Vagina (tissue), 2 donors: ENCODE data around the gene RNF223. TPM values are rescaled to one million over a fixed set of nuclear protein-coding genes. Genes with fewer than 3 reads are reported as not detected.

Experiments used
- DNase-seq, 2 donors: peaks; one replicate each; pipeline ENCODE4 v3.0.0-alpha.2; 2017; ENCODE audit errors: extremely low spot score in 2 of 2
- H3K27ac ChIP-seq: fragments of 200-600 bp; sonication (generic); one replicate; pipeline ENCODE4 v1.5.1; 2019
- H3K27me3 ChIP-seq: fragments of 200-600 bp; sonication (generic); one replicate; pipeline ENCODE4 v1.5.1; 2019
- H3K36me3 ChIP-seq, 2 donors: fragments of 200-600 bp; sonication (generic); one replicate each; pipeline ENCODE4 v1.5.1; 2017 to 2019
- H3K4me1 ChIP-seq: fragments of 200-600 bp; sonication (generic); one replicate; pipeline ENCODE4 v1.5.1; 2019
- H3K4me3 ChIP-seq, 2 donors: fragments of 200-600 bp; sonication (generic); 1 replicate in 1 of 2; 2 replicates in 1 of 2; pipeline ENCODE4 v1.5.1; 2016 to 2019
- H3K9me3 ChIP-seq: fragments of 200-600 bp; sonication (generic); one replicate; pipeline ENCODE4 v1.5.1; 2019
- POLR2A ChIP-seq, 2 donors: fragments of 450-650 bp; IDR thresholded peaks; one replicate each; pipeline ENCODE4 v1.6.1; 2017; ENCODE audit warnings: antibody characterized with exemption in 2 of 2, mild to moderate bottlenecking in 2 of 2, moderate library complexity in 2 of 2
- POLR2AphosphoS5 ChIP-seq, 2 donors: sonication (generic); formaldehyde crosslinking; IDR thresholded peaks; one replicate each; pipeline ENCODE4 v1.9.0; 2017; ENCODE audit warnings: antibody characterized with exemption in 2 of 2, mild to moderate bottlenecking in 2 of 2, low read depth in 1 of 2; ENCODE audit not compliant: insufficient read depth in 1 of 2
- intact Hi-C: fragments of 100-400 bp; cut with DNase I; formaldehyde crosslinking; loops from one replicate; pipeline ENCODE4 v1.15.1; 2023
- total RNA-seq: library from RNA; depleted of rRNA; stranded (reverse); fragments of >200 nt; gene quantifications from one replicate; pipeline ENCODE4 v1.2.3, GENCODE V29; 2016
- TF ChIP-seq, protein P1 (sequence below), 3 experiments: fragments of 450-650 bp in 2 of 3; fragments of 200-600 bp in 1 of 3; sonication (generic) in 1 of 3; IDR thresholded peaks; one replicate each; pipeline ENCODE4 v1.5.1; 2017 to 2019; ENCODE audit warnings: antibody characterized with exemption in 3 of 3, mild to moderate bottlenecking in 2 of 3, moderate library complexity in 2 of 3

Gene RNF223
- total RNA-seq, 1 donor from 2014 or later, result 4.9 TPM

GRCh38 chr1:1092149-1092855, 18.2 kb upstream of the RNF223 start:
- H3K27ac ChIP-seq, result no peak overlapping the region
- H3K27me3 ChIP-seq, result no peaks in the 10 kb centered on the region
- H3K4me3 ChIP-seq, result no peak overlapping the region
- intact Hi-C loops, result no loop called here
- no peaks in the 10 kb centered on the region for H3K9me3 ChIP-seq
- no peaks in the 10 kb centered on the region for H3K4me1 ChIP-seq
- TF ChIP-seq POLR2A (IDR thresholded peaks at IDR 0.05), result no peak
- TF ChIP-seq, protein P1, sequence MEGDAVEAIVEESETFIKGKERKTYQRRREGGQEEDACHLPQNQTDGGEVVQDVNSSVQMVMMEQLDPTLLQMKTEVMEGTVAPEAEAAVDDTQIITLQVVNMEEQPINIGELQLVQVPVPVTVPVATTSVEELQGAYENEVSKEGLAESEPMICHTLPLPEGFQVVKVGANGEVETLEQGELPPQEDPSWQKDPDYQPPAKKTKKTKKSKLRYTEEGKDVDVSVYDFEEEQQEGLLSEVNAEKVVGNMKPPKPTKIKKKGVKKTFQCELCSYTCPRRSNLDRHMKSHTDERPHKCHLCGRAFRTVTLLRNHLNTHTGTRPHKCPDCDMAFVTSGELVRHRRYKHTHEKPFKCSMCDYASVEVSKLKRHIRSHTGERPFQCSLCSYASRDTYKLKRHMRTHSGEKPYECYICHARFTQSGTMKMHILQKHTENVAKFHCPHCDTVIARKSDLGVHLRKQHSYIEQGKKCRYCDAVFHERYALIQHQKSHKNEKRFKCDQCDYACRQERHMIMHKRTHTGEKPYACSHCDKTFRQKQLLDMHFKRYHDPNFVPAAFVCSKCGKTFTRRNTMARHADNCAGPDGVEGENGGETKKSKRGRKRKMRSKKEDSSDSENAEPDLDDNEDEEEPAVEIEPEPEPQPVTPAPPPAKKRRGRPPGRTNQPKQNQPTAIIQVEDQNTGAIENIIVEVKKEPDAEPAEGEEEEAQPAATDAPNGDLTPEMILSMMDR (IDR thresholded peaks at IDR 0.05), result no peak
- no peak for TF ChIP-seq POLR2AphosphoS5 (IDR thresholded peaks at IDR 0.05; ENCODE audit: insufficient read depth in 1 of 2, low read depth in 1 of 2)
- no peaks in the 10 kb centered on the region for H3K36me3 ChIP-seq
- no peak for DNase-seq

- Histone ChIP-seq H3K27ac (no peak overlapping the region), H3K4me1 (no peaks in the 10 kb centered on the region), H3K4me3 (no peak overlapping the region), H3K36me3 (no peaks in the 10 kb centered on the region), H3K9me3 (no peaks in the 10 kb centered on the region), H3K27me3 (no peaks in the 10 kb centered on the region)
- no peak for DNase-seq
- intact Hi-C loops, result no loop called here
- TF ChIP-seq POLR2AphosphoS5 (IDR thresholded peaks at IDR 0.05; ENCODE audit: insufficient read depth in 1 of 2, low read depth in 1 of 2) (no peak), POLR2A (IDR thresholded peaks at IDR 0.05) (no peak)
- TF ChIP-seq, protein P1 (IDR thresholded peaks at IDR 0.05), result no peak
Measured at GRCh38 chr1:1091344-1092148, 17.4 kb upstream of the RNF223 start.

DNA sequence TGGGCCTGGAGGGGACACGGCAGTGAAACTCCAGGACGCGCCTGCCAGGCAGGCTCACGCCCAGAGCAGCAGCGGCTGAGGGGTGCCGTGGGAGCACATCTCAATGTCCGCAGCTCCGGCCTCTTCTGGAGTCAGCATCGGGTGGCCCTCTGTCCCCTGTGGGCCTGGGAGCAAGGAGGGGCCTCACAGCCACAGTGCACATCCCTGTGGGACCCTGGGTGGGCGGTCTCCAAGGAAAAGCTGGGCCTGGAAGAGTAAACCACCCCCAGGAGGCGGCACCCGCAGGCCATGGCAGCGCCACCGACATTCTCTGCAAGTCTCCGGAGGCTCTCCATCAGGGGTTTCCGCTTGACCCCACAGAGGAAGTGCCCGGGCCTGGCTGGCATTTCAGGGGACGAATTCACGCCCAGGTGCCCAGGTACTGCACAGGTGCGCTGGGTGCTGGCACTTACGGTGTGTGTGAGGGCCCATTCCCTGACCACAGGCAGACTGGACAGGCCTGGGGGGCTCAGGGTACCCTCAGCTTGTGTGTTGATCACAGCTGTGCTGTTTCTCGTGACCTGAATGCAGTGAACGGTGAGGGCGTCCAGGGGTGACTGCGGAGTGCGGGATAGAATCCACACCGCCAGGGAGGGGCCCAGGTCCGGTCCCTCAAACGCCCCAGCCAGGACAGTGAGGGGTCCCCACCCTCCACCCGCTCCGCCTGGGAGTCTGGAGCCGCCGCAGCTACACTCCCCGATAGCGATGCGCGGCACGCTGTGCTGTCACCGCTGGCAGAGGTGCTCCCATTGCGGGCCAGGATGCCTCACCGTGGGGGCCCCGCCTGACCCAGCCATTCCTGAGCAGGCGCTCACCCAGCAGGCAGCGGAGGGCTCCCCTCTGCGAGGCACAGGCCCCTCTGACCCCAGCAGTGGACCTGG, 16.6 kb upstream of the RNF223 start:
- DNase-seq, result no peak
- Histone ChIP-seq H3K27ac (no peak overlapping the region), H3K4me3 (no peak overlapping the region), H3K27me3 (no peaks in the 10 kb centered on the region), H3K9me3 (no peaks in the 10 kb centered on the region), H3K36me3 (no peaks in the 10 kb centered on the region), H3K4me1 (no peaks in the 10 kb centered on the region)
- intact Hi-C loops, result no loop called here
- no peak for TF ChIP-seq POLR2AphosphoS5 (IDR thresholded peaks at IDR 0.05; ENCODE audit: insufficient read depth in 1 of 2, low read depth in 1 of 2)
- TF ChIP-seq, protein P1 (IDR thresholded peaks at IDR 0.05), result no peak
- no peak for TF ChIP-seq POLR2A (IDR thresholded peaks at IDR 0.05)

DNA sequence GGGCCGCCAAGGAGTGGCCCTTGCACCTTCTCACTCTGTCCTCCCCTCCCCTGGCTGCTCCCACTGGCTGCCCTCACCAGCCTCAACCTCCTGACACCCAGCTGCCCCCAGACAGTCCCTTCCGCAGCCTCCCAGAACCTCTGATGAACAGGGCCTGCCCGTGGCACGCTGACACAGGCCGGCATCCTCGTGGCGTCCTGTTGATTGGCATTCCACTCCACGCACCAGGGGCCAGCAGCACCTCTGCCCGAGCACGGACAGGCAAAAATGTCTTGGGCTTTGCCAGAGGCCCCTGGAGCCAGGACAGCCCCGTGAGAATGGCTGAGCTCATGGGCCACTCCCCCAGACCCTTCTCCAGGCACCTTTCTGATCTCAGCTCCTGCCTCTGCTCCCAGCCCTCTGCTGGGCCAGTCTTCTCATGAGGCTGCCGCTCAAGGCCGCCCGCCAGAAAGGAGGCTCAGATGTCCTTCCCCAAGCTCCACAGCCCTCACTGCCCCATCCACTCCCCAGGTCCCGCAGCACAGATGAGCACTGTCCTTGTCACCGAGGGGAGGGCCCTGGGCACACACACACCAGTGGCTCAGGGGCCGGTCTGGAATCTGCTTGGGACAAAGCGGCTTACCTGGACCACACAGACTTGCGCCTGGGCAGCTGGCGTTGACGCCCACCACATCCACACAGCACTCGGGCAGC, 15.8 kb upstream of the RNF223 start:
- H3K36me3 ChIP-seq, result no peaks in the 10 kb centered on the region
- no peaks in the 10 kb centered on the region for H3K9me3 ChIP-seq
- intact Hi-C loops, result no loop called here
- H3K27ac ChIP-seq, result no peak overlapping the region
- no peak overlapping the region for H3K4me3 ChIP-seq
- no peak for DNase-seq
- no peak for TF ChIP-seq POLR2A (IDR thresholded peaks at IDR 0.05)
- TF ChIP-seq POLR2AphosphoS5 (IDR thresholded peaks at IDR 0.05; ENCODE audit: insufficient read depth in 1 of 2, low read depth in 1 of 2), result no peak
- TF ChIP-seq, protein P1 (IDR thresholded peaks at IDR 0.05), result no peak
- H3K27me3 ChIP-seq, result no peaks in the 10 kb centered on the region
- no peaks in the 10 kb centered on the region for H3K4me1 ChIP-seq
